ENCODE results near the gene BBIP1.
A peak's percentile ranks its signal among the peaks of the same experiment; 100 is the strongest.

The BBIP1 gene

DNA sequence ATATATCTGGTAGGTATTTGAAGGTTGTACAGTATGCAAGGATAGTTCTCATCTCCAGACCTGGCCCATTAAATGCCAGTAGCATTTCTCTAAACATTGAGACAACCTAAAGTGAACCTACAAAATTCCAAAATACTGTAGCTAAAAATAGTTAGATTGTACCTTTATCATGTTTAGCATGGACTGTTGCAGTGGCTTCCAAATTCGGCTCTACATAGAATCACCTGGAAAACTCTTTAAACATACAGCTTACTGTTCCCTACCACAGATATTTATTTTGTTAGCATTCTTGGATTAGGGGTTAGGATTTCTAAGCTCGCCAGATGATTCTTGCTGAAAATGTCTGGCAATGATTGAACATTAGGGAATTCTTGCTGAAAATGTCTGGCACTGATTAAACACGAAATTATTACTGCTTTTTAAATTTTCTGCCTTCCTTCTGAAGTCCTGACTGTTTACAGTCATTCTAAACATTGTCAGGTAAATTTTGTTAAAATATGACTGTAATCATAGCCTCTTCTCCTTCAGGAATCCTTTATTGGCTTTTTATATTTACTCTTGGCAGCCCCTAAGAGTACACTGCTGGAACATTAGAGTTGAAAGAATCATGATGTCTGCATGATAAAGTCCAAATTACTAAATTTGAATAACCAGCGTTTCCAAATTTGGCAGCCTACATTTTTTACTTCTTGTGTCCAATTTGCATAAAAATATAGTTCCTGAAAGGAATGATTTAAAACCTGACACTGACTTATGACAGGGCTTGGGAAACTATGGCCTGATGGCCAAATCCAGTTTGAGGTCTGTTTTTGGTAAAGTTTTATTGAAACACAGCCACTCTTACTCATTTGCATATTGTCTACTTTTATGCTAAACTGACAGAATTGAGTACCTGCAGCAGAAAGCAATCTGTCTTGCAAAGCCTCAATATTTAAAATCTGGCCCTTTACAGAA lies 40.7 kb upstream of the BBIP1 start:
- H3K27ac ChIP-seq (ENCODE audit: low read depth, low read length) = no peak overlapping the region
- peaks cover 26% of the 10 kb centered on the region for H3K36me3 ChIP-seq (ENCODE audit: control insufficient read depth, low read length)
- peaks cover 100% of the 10 kb centered on the region for H3K79me2 ChIP-seq (ENCODE audit: control insufficient read depth, low read length)
- peak overlapping the region; percentile 6; the same call in 1 of the 2 replicates for H3K4me2 ChIP-seq (ENCODE audit: low read length)
- H3K27me3 ChIP-seq (ENCODE audit: control insufficient read depth, low read length) = no peaks in the 10 kb centered on the region
- H3K9me3 ChIP-seq (ENCODE audit: control insufficient read depth, insufficient read depth, low read length) = no peaks in the 10 kb centered on the region
- no peak overlapping the region for H3K4me3 ChIP-seq (ENCODE audit: low read length)
- TF ChIP-seq EZH2phosphoT487 (IDR thresholded peaks at IDR 0.05; ENCODE audit: borderline replicate concordance, low read length) = no peak
- TF ChIP-seq, protein P1, sequence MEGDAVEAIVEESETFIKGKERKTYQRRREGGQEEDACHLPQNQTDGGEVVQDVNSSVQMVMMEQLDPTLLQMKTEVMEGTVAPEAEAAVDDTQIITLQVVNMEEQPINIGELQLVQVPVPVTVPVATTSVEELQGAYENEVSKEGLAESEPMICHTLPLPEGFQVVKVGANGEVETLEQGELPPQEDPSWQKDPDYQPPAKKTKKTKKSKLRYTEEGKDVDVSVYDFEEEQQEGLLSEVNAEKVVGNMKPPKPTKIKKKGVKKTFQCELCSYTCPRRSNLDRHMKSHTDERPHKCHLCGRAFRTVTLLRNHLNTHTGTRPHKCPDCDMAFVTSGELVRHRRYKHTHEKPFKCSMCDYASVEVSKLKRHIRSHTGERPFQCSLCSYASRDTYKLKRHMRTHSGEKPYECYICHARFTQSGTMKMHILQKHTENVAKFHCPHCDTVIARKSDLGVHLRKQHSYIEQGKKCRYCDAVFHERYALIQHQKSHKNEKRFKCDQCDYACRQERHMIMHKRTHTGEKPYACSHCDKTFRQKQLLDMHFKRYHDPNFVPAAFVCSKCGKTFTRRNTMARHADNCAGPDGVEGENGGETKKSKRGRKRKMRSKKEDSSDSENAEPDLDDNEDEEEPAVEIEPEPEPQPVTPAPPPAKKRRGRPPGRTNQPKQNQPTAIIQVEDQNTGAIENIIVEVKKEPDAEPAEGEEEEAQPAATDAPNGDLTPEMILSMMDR (IDR thresholded peaks at IDR 0.05; ENCODE audit: low read depth, low read length, poor library complexity, severe bottlenecking) = no peak
- H3F3A ChIP-seq (ENCODE audit: control insufficient read depth, insufficient read depth) = no peaks in the 10 kb centered on the region
- H4K20me1 ChIP-seq (ENCODE audit: control insufficient read depth, insufficient read depth, low read depth, low read length) = peaks cover 15% of the 10 kb centered on the region
- peaks cover 24% of the 10 kb centered on the region for H3K4me1 ChIP-seq (ENCODE audit: control insufficient read depth, low read length)
- H3K9me2 ChIP-seq (replicated peaks; ENCODE audit: control insufficient read depth, low read length) = no peaks in the 10 kb centered on the region

DNA sequence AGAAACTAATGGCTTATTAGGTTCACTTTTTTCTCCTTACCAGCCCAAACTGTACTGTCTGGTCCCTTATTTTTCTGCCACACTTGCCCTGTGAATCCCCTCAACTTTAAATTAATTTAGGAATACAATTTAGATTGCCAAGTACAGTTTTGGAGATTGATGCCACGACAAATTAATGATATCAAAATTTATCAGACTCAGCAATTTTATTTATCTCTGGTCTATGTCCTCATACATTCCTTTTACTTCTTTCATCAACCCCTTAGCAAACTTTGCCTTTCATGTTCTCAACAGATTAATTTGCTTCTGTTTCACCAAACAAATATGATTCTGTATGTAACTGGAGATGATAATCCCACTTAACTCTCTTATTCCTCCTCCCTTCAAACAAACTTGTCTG lies 38.6 kb upstream of the BBIP1 start:
- Histone ChIP-seq H3K4me1 (ENCODE audit: control insufficient read depth, low read length) (peaks cover 24% of the 10 kb centered on the region), H3K9me3 (ENCODE audit: control insufficient read depth, insufficient read depth, low read length) (no peaks in the 10 kb centered on the region), H3K79me2 (ENCODE audit: control insufficient read depth, low read length) (peaks cover 99% of the 10 kb centered on the region), H3K27me3 (ENCODE audit: control insufficient read depth, low read length) (no peaks in the 10 kb centered on the region), H4K20me1 (ENCODE audit: control insufficient read depth, insufficient read depth, low read depth, low read length) (peaks cover 12% of the 10 kb centered on the region), H3F3A (ENCODE audit: control insufficient read depth, insufficient read depth) (no peaks in the 10 kb centered on the region), H3K9me2 (replicated peaks; ENCODE audit: control insufficient read depth, low read length) (no peaks in the 10 kb centered on the region), H3K36me3 (ENCODE audit: control insufficient read depth, low read length) (peaks cover 20% of the 10 kb centered on the region), H3K27ac (ENCODE audit: low read depth, low read length) (no peak overlapping the region), H3K4me2 (ENCODE audit: low read length) (no peak overlapping the region), H3K4me3 (ENCODE audit: low read length) (no peak overlapping the region)
- TF ChIP-seq, protein P1 (IDR thresholded peaks at IDR 0.05; ENCODE audit: low read depth, low read length, poor library complexity, severe bottlenecking) = no peak
- TF ChIP-seq EZH2phosphoT487 (IDR thresholded peaks at IDR 0.05; ENCODE audit: borderline replicate concordance, low read length) = no peak

DNA sequence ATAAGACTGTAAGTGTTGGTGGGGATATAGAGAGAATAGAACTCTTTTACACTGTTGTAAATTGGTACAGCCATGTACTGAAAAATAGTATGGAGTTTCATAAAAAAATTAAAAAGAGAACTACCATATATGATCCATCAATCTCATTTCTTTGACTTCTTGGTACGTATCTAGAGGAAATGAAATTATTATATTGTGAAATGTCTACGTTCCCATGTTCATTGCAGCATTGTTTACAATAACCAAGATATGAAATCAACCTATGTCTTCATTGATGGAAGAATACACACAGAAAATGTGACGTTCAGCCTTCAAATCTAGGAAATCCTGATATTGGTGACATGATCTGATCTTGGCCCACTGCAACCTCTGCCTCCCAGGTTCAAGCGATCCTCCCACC lies 32.4 kb upstream of the BBIP1 start:
- Histone ChIP-seq H3K4me1 (ENCODE audit: control insufficient read depth, low read length) (peaks cover 23% of the 10 kb centered on the region), H3K4me2 (ENCODE audit: low read length) (no peak overlapping the region), H3K36me3 (ENCODE audit: control insufficient read depth, low read length) (peaks cover 79% of the 10 kb centered on the region), H3K9me2 (replicated peaks; ENCODE audit: control insufficient read depth, low read length) (no peaks in the 10 kb centered on the region), H3K79me2 (ENCODE audit: control insufficient read depth, low read length) (peaks cover 99% of the 10 kb centered on the region), H3K9me3 (ENCODE audit: control insufficient read depth, insufficient read depth, low read length) (no peaks in the 10 kb centered on the region), H3F3A (ENCODE audit: control insufficient read depth, insufficient read depth) (peaks cover 9% of the 10 kb centered on the region), H3K4me3 (ENCODE audit: low read length) (no peak overlapping the region), H3K27ac (ENCODE audit: low read depth, low read length) (no peak overlapping the region), H3K27me3 (ENCODE audit: control insufficient read depth, low read length) (no peaks in the 10 kb centered on the region), H4K20me1 (ENCODE audit: control insufficient read depth, insufficient read depth, low read depth, low read length) (peaks cover 7% of the 10 kb centered on the region)
- TF ChIP-seq EZH2phosphoT487 (IDR thresholded peaks at IDR 0.05; ENCODE audit: borderline replicate concordance, low read length) = no peak
- TF ChIP-seq, protein P1 (IDR thresholded peaks at IDR 0.05; ENCODE audit: low read depth, low read length, poor library complexity, severe bottlenecking) = no peak
